HG02885 (cell line): ENCODE results near the gene HADHB.

Experiments used
- ATAC-seq: cut with Tn5 transposase; IDR thresholded peaks from one replicate; pipeline ENCODE4 v1.9.1; 2021; ENCODE audit warnings: mild to moderate bottlenecking; ENCODE audit not compliant: unreplicated experiment, poor library complexity

The HADHB gene

DNA sequence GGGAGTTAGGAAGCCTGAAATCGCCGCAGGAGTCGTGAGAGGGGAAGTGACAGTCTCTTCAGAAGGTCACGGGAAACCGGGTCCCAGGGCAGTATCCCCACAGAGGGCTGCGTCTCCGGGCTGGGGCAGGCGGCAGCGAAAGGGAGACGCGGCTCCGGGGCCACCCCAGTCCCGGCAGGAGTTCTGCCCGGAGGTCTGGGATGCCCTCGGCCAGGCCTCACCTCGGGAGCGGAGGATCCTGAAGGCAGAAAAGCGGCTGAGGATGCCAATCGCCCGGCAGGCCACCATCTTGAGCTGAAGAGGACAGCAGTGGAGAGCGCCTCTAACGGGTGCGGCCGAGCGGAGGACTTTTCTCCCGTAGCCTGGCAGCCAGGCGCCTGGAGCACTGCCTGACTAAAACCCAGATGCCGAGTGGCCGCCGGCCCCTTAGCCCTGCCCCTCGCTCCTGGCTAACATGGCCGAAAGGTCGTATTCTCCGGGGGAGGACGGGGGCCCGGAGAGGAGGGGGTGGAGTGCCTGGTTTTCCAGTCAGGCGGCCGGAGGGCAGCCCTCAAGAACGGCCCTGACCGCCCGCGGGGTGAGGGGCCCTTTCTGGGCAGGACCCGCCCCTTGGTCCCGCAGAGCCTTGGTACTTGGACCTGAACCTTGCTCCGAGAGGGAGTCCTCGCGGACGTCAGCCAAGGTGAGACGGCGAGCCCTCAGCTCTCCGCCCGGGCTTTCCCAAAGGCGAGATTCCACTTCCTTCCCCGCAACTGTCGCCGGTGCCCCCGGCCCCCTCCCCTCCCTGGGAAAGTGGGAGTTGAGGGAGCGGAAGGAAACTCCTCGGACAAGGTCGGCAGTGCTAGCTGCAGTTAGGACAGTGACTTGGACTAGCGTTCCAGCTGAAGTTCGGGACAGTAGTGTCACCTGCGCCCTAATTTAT is at the start of gene HADHB, which contains the start of gene HADHA:
Gene HADHB (plus strand): TSS at position 631 of the 922 bp plus-strand sequence. CDS start 9,316 bp downstream, outside the sequence.
Gene HADHA (minus strand): TSS at position 324 of the 922 bp plus-strand sequence. CDS start 36 bp downstream, at position 288.
- peak; percentile 71 for ATAC-seq

GRCh38 chr2:26195040-26195984 is 49.4 kb upstream of the HADHB start:
- ATAC-seq: no peak

- peak; percentile 43 for ATAC-seq
These were observed 47.9 kb upstream of the HADHB start for GRCh38 chr2:26196683-26197418.

DNA sequence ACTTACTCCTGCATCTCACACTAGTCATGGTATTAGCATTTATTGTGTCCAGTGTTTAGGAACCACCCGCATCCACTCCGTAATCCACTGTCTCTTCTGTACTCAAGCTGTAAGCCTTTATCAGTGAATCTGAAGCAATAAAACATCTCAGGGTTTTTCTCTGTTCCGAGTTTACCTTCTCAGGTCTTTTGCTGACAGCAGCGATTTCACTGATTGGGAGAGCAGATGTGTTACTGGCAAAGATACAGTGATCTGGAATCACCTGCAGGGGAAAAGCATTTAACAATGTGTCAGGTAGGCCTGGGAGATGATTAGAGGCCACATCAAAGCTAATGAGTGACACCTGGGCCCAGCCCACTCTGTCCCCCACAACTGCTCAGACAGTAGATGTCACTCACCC is 47.2 kb upstream of the HADHB start:
- ATAC-seq: no peak

GRCh38 chr2:26202981-26203490 is 41.7 kb upstream of the HADHB start:
- no peak for ATAC-seq

DNA sequence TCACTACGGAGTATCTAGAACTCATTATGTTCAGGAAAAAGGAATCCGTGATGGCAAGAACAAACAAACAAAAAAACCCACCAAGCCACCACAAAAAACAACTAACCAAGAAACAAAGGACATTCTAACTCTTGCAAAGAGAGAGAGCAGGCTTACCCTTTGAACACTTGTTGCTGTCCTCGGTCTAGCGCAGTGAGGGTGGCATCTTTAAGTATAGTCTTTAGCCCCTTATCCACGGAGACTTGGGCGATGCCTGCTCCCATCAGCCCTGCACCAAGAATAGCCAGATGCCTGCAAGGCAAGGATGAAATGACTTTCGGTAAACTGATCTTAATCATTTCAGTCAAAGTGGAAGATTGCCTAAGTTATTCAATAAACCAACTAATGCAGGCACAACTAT is 40.8 kb upstream of the HADHB start:
- ATAC-seq: no peak

- ATAC-seq: no peak
These were observed 32.7 kb upstream of the HADHB start for GRCh38 chr2:26212011-26212410.

DNA sequence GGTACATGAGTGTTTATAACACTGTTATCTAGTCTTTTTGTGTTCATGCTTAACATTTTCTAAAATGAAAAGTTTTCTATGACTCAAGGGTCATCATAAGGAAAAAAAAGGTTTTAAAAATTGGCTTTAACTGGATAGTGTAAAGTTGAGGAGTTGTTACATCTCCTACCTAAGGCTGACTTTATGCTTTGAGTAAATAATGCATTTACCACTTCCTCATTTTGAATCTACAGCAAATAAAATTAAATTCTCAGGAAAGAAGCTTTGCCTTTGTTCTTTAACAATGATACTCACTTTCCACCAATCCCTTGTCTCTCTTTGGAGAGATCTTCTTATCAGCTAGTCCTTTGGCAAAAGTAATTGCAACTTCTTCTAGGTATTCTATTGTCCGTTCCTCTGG is 30.0 kb upstream of the HADHB start:
- ATAC-seq: no peak

DNA sequence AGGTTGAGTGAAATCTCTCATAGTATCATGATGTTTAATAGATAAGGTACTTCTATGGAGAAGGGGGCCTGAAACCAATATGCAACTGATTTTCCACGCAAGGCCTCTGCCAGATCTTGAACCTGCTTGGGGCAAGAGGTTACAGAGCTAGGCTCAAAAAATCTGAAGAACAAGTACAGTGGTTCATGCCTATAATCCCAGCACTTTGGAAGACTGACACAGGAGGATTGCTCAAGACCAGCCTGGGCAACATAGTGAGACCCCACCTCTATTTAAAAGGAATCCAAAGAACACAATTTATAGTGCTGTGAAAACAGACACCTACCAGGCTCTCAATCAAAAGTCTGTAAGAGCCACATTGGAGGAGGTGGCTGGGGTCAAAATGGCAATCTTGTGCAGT is 28.9 kb upstream of the HADHB start:
- ATAC-seq: no peak

- no peak for ATAC-seq
These were observed 28.2 kb upstream of the HADHB start for GRCh38 chr2:26216587-26216986.

DNA sequence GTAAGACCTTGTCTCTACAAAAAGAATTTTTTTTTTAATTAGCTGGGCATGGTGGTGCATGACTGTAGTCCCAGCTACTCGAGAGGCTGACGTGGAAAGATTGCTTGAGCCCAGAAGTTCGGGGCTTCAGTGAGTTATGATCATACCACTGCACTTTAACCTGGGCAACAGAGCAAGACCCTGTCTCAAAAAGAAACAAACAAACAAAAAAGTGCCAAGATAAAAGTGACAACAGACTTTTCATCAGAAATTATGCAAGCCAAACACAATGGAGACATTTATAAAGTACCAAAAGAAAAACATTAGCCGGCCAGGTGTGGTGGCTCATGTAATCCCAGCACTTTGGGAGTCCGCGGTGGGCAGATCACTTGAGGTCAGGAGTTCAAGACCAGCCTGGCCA is 27.0 kb upstream of the HADHB start:
- ATAC-seq: no peak

- ATAC-seq: no peak
These were observed 21.7 kb upstream of the HADHB start for GRCh38 chr2:26223018-26223417.

- no peak for ATAC-seq
These were observed 20.6 kb upstream of the HADHB start for GRCh38 chr2:26224095-26224494.

- no peak for ATAC-seq
These were observed 15.1 kb upstream of the HADHB start for GRCh38 chr2:26229595-26229994.

DNA sequence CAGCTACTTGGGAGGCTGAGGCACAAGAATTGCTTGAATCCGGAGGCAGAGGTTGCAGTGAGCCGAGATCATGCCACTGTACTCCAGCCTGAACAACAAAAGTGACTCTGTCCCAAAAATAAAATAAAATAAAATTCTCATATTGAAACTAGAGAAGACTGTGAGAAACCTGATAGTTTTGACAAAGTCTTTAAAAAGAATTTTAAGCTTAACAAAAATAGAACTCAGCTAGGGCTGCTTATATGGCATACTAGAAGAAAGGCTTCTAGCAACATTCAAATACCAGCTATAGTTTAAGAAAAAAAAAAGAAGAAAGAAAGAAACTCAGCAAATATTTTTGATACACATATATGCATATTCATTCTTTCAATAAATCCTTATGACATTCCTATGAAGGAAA is 13.9 kb upstream of the HADHB start:
- ATAC-seq: no peak

GRCh38 chr2:26235089-26235488 is 9.7 kb upstream of the HADHB start:
- ATAC-seq: no peak

- ATAC-seq: no peak
These were observed 6.9 kb upstream of the HADHB start for GRCh38 chr2:26237868-26238267.

GRCh38 chr2:26238311-26238958 is 6.3 kb upstream of the HADHB start:
- no peak for ATAC-seq

DNA sequence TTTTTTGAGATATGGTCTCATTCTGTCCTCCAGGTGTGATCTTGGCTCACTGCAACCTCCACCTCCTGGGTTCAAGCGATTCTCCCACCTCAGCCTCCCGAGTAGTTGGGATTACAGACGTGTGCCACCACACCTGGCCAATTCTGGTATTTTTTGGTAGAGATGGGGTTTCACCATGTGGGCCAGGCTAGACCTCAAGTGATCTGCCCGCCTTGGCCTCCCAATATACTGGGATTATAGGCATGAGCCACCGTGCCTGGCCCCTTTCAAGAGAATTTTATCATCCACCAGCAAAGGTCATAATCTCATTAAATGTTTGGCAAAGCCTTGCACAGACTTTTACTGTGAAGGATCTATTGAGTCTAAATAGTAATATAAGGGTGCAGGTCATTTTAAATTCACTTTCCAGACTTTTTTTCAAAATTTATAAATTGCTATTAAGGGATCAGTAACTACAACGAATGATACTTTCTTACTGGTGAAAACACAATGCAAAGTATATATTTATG is 2.8 kb upstream of the HADHB start:
- ATAC-seq: no peak
